SIG-M5 (cell line): ENCODE results near the gene RNU1-3.
"Not testable (repeated sequence)": the region's sequence is repeated elsewhere in the genome, so short reads cannot be mapped to it uniquely, and the experiment has no call there.

Experiments used
- DNase-seq: peaks from one replicate; lab custom pipeline; 2025; lab: John Stamatoyannopoulos, UW

RNU1-3 gene

DNA sequence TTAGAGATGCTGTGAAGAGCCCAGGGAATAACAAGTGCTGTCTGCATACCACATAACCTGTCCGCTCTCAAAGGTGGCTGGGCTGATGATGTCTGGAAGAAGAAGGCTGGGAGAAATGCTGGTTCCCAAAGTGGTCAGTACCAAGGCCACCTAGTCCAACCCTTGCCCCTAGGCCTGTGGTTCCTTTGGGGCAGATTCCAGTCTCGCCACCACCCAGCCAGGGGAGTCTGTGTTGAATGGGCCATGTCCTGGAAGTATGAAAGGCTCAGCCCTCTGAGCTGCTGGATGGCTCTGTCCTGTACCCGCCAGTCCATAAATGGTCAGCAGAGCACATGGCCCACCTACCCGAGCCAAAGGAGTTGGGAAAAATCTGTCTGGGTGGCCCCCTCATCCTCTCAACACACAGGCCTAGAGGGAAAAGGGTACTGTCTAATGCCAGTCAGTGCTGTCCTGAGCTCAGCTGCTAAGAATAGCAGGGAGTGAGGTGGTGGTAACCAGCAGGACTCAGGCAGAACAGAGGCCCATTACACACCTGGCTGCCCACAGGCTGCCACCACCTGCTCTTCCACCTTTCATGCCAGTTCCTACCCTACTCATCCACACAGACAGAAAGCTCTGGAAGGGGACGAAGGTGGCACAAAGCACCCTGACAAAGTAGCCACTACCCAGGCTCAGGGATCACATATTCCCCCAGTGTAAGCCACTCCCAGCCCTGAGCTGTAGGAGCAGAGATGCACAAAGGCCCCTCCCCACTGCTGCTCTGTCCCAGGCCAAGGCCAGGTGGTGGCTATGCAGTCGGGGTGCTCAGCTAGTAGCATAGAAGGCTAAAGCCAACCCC lies 28.6 kb downstream of the RNU1-3 start:
- DNase-seq: not testable (repeated sequence)

DNA sequence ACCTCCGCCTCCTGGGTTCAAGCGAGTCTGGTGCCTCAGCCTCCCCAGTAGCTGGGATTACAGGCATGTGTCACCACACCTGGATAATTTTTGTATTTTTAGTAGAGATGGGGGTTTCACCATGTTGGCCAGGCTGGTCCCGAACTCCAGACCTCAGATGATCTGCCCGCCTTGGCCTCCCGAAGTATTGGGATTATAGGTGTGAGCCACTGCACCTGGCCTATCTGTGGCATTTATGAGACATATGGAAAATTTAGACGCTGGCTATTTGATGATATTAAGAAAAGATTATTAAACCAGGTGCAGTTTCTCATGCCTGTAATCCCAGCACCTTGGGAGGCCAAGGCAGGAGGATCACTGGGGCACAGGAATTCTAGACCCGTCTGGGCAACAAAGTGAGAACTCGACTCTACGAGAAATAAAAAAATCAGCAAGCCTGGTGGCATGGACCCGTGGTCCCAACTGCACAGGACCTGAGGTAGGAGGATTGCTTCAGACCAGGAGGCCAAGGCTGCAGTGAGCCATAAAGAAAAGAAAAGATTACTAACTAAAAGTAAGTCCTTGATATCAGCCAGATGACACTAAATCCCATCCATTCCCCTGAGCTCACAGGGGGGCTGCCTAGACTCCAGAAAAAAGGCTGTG lies 30.1 kb downstream of the RNU1-3 start:
- not testable (repeated sequence) for DNase-seq

DNA sequence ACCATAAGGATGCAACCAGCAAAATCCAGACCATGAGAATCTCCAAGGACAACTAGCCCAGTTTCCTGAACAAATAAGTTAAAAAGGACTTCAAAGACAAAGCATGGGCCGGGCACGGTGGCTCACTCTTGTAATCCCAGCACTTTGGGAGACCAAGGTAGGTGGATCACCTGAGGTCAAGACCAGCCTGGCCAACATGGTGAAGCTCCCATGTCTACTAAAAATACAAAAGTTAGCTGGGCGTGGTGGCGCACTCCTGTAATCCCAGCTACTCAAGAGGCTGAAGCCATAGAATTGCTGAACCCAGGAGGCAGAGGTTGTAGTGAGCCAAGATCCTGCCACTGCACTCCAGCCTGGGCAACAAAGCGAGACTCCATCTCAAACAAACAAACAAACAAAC lies 30.8 kb downstream of the RNU1-3 start:
- not testable (repeated sequence) for DNase-seq

- not testable (repeated sequence) for DNase-seq
Observed at GRCh38 chr1:16633540-16634282, 33.0 kb downstream of the RNU1-3 start.

- not testable (repeated sequence) for DNase-seq
Observed at GRCh38 chr1:16632044-16632850, 34.5 kb downstream of the RNU1-3 start.

- no peak for DNase-seq
Observed at GRCh38 chr1:16631248-16632043, 35.3 kb downstream of the RNU1-3 start.

GRCh38 chr1:16630661-16631247 lies 36.0 kb downstream of the RNU1-3 start:
- no peak for DNase-seq

DNA sequence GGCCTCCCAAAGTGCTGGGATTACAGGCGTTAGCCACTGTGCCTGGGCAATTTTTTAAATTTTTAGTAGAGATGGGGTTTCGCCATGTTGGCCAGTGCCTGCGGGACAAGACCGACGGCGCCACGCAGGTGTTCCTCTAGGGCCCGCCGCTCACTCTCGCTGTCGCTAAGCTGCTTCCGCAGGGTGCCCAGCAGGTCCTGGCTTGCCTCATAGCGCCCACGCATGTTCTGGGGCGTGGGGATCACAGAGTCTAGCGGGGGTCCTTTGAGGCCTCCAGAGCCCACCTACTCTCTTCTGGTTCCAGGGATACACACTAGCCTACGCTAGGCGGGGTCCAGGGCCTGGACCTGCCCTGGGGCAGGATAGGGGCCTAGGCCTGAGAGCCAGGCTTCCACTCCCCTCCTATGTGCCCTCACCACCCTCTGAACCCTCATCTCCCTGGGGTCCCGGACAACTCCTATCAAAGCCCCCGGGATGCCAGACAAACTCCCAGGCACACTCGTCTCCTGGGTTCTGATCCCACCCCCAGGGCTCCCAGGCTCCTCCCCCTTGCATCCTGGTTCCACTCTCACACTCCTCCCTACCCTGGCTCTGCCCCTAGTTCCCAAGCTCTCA lies 36.7 kb downstream of the RNU1-3 start:
- not testable (repeated sequence) for DNase-seq

- no peak for DNase-seq
Observed at GRCh38 chr1:16628361-16629111, 38.2 kb downstream of the RNU1-3 start.

GRCh38 chr1:16626409-16626983 lies 40.3 kb downstream of the RNU1-3 start:
- DNase-seq: not testable (repeated sequence)

DNA sequence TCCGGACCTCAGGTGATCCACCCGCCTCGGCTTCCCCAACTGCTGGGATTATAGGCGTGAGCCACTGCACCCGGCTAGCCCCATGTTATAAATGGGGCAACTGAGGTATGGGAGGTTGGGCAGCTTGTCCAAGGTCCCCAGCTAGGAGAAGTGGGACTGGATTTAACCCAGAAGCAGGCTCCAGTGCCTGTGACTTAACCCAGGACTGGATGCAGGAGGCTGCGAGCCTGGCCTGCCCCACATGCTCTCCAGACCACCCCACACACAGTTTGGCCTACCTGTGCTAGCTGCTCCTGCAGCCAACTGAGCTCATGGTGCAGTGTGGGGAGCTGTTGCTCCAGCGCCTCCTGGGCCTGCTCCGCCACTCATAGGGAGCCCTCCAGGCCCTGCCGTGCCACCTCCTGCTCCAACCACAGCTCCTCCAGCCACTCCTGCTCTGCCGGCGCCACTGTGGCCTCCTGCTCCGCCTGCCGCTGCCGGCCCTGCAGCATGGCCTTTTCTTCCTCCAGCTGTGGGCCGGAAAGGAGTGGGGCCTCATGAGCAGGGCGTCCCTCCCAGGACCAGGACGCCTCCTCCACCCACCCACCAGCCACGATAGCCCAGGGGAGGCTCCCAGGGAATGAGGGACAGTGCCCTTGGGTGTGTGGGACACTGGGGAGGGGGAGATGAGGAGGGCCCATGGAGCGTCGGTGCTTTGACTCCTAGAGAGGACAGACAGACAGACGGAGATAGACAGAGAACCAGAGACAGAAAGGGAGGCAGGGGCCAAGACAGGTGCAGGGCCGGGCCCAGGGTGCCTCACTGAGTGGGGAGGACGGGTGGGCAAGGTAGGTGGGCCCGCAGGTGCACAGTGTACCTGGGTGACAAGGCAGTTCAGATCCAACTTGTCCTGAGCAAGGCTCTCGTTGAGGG lies 41.0 kb downstream of the RNU1-3 start:
- no peak for DNase-seq

GRCh38 chr1:16623812-16624719 lies 42.7 kb downstream of the RNU1-3 start:
- DNase-seq: not testable (repeated sequence)

GRCh38 chr1:16623337-16623736 lies 43.4 kb downstream of the RNU1-3 start:
- DNase-seq: not testable (repeated sequence)

DNA sequence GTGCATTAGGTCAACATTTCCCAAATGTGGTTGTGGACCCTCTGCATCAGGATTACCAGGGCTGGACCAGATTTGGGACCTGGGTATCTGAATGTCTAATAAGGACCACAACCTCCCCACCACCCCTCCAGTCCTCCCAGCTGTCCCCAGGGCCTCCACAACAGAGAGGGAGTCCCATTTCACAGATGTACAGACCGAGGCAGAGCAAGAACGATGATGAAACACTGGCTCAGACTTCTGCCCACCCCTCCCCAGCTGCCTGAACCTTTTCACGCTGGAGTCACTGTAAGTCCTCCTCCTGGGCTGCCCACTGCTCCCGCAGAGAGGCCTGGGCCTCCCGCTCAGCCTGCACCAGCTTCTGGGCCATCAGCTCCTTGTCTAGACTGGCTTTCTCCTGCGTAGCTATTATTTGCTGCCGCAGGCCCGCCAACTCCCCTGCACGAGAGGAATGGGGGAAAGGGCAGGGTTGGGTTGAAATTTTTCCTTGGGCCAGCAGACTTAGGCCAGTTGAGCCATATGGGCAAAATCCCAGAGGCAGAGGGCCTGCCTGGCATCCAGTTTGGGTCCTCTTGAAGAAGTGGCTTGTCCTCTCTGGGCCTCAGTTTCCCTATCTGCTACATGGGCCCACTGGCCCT lies 45.0 kb downstream of the RNU1-3 start:
- not testable (repeated sequence) for DNase-seq

- no peak for DNase-seq
Observed at GRCh38 chr1:16621300-16621658, 45.5 kb downstream of the RNU1-3 start.

DNA sequence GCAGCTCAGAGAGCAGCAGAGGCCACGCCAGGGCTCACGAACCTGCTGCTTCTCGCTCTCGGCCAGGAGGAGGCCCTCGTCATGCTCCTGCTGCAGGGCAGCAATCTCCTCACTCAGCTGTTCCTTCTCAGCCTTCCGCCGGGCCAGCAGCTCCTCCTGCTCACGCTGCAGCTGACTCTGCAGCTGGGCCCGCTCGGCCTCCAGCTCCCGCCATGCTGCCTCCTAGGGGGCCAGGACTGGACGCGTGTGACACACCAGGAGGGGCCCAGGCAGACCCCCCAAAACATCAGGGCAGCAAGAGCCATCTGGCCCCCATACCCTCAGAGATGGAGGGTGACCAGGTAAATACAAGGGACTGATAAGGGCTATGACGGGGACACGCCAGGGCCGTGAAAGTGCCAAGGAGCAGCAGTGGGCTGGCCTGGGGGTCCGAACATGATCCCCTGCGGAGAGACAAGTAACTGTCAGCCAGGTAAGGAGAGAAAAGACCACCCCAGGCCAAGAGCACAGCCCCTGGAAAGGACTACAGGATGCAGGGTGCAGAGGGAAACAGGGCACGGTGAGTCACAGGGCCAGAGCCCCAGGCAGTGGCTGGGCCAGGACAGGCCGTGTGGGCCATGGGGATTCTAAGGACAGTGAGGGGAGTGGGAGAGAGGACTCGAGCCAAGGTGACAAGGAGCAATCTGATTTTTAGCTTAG lies 46.8 kb downstream of the RNU1-3 start:
- DNase-seq: not testable (repeated sequence)
